Measurements from ENCODE around the gene SLC25A6. TPM values are rescaled to one million over a fixed set of nuclear protein-coding genes. Genes with fewer than 3 reads are reported as not detected.

Gene SLC25A6
- polyA plus RNA-seq, 1 experiment: 273 TPM

DNA sequence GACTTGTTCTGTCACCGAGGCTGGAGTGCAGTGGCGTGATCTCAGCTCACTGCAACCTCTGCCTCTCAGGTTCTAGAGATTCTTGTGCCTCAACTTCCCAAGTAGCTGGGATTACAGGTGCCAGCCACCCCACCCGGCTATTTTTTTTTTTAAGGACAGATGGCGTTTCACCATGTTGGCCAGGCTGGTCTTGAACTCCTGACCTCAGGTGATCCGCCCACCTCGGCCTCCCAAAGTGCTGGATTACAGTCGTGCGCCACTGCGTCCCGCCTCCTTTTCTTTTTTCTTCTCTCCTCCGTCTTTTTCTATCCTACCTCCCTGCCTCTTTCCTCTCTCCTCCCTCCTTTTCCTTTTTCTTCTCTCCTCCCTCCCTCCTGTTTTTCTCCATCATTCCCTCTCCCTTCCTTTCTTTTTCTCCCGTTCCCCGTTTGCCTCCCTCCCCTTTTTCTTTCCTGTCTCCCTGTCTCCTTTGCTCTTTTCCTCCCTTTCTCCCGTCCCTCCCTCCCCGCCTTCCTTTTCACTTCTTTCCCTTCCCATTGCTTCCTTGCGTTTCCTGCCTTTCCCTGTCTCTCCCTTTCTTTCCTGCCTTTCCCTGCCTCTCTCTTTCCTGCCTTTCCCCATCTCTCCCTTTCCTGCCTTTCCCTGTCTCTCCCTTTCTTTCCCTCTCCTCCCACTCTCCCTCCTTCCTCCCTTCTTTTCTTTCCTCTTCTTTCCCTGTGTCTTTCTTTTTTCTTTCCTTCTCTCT is 2.1 kb upstream of the SLC25A6 start:
- Histone ChIP-seq H3K27ac (ENCODE audit: low read depth, low read length) (peak overlapping the region; percentile 11), H3K27me3 (ENCODE audit: control insufficient read depth, insufficient read depth, low read length) (no peaks in the 10 kb centered on the region), H3K9me3 (ENCODE audit: control insufficient read depth, insufficient read depth, low read length) (no peaks in the 10 kb centered on the region; the same call in 1 of the 2 replicates), H3K4me3 (ENCODE audit: low read depth, low read length) (no peak overlapping the region; the same call in 1 of the 2 replicates)
- ChIA-PET CTCF (no interaction called here), POLR2A (no interaction called here)
- DNase-seq (ENCODE audit: low read depth, low spot score): no peak
- TF ChIP-seq, protein P1, sequence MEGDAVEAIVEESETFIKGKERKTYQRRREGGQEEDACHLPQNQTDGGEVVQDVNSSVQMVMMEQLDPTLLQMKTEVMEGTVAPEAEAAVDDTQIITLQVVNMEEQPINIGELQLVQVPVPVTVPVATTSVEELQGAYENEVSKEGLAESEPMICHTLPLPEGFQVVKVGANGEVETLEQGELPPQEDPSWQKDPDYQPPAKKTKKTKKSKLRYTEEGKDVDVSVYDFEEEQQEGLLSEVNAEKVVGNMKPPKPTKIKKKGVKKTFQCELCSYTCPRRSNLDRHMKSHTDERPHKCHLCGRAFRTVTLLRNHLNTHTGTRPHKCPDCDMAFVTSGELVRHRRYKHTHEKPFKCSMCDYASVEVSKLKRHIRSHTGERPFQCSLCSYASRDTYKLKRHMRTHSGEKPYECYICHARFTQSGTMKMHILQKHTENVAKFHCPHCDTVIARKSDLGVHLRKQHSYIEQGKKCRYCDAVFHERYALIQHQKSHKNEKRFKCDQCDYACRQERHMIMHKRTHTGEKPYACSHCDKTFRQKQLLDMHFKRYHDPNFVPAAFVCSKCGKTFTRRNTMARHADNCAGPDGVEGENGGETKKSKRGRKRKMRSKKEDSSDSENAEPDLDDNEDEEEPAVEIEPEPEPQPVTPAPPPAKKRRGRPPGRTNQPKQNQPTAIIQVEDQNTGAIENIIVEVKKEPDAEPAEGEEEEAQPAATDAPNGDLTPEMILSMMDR (IDR thresholded peaks at IDR 0.05; ENCODE audit: low read depth, low read length): no peak

DNA sequence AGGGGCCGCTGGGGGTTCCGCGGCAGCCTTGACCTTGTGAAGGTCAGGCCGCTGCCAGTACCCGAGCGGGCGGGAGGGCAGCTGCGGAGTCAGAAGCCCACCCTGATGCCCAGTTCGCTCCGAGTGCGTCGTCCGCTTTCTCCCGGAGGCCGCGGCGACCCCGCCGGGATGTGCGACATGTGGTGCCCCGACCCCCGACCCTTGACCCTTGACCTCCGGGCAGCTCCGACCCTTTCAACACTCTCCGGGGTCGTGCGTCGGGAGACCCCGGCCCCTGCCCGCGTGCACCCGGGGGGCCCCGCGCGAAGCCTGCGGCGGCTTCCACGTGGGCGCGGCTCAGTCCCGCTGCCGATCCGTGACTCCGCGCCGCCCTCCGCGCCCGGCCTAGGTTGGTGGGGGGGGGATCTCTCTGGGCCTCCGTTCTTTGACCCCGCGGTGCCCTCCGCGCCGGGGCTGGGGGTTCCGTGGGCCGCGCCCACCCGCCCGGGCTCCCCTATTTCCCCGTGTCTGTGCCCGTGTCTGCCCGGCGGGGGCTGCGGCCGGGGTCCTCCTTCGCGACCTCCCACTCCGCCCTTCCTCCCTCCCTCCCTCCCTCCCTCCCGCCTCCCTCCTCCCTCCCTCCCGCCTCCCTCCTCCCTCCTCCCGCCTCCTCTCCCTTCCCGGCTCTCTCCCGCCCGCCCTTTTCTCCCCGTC is 609 bp upstream of the SLC25A6 start:
- TF ChIP-seq, protein P1 (IDR thresholded peaks at IDR 0.05; ENCODE audit: low read depth, low read length): no peak
- DNase-seq (ENCODE audit: low read depth, low spot score): peak; percentile 15
- POLR2A ChIA-PET: no interaction called here
- Histone ChIP-seq H3K27me3 (ENCODE audit: control insufficient read depth, insufficient read depth, low read length) (no peaks in the 10 kb centered on the region), H3K9me3 (ENCODE audit: control insufficient read depth, insufficient read depth, low read length) (no peaks in the 10 kb centered on the region; the same call in 1 of the 2 replicates), H3K4me3 (ENCODE audit: low read depth, low read length) (peak overlapping the region; percentile 83), H3K27ac (ENCODE audit: low read depth, low read length) (peak overlapping the region; percentile 75)
- CTCF ChIA-PET: no interaction called here

DNA sequence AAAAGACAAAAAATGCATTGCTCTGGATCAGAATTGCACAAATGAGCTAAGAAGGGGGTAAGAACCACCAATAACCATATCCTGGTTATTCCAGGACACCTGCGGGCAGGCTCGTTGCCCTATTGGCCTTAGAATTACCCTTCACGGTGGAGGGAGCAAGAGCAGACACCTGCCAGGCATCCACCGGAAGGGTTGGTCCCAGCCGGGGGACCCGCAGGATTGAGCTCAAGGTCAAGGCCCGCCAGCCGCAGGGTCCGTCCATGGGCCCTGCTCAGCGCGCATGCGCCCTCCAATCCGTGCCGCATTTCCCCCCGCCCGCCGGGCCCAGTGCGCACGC is 575 bp downstream of the SLC25A6 start:
- peak overlapping the region; percentile 100 for H3K4me3 ChIP-seq (ENCODE audit: low read depth, low read length)
- no peaks in the 10 kb centered on the region; the same call in 1 of the 2 replicates for H3K9me3 ChIP-seq (ENCODE audit: control insufficient read depth, insufficient read depth, low read length)
- TF ChIP-seq, protein P1 (IDR thresholded peaks at IDR 0.05; ENCODE audit: low read depth, low read length): no peak
- DNase-seq (ENCODE audit: low read depth, low spot score): no peak
- H3K27me3 ChIP-seq (ENCODE audit: control insufficient read depth, insufficient read depth, low read length): no peaks in the 10 kb centered on the region
- POLR2A ChIA-PET: no interaction called here
- H3K27ac ChIP-seq (ENCODE audit: low read depth, low read length): peak overlapping the region; percentile 21
- CTCF ChIA-PET: no interaction called here

GRCh38 chrX:1390621-1391369 is 1.1 kb downstream of the SLC25A6 start:
- CTCF ChIA-PET: no interaction called here
- H3K9me3 ChIP-seq (ENCODE audit: control insufficient read depth, insufficient read depth, low read length): no peaks in the 10 kb centered on the region; the same call in 1 of the 2 replicates
- peak overlapping the region; percentile 21 for H3K27ac ChIP-seq (ENCODE audit: low read depth, low read length)
- H3K27me3 ChIP-seq (ENCODE audit: control insufficient read depth, insufficient read depth, low read length): no peaks in the 10 kb centered on the region
- H3K4me3 ChIP-seq (ENCODE audit: low read depth, low read length): peak overlapping the region; percentile 100
- no peak for DNase-seq (ENCODE audit: low read depth, low spot score)
- TF ChIP-seq, protein P1 (IDR thresholded peaks at IDR 0.05; ENCODE audit: low read depth, low read length): no peak
- POLR2A ChIA-PET: no interaction called here

DNA sequence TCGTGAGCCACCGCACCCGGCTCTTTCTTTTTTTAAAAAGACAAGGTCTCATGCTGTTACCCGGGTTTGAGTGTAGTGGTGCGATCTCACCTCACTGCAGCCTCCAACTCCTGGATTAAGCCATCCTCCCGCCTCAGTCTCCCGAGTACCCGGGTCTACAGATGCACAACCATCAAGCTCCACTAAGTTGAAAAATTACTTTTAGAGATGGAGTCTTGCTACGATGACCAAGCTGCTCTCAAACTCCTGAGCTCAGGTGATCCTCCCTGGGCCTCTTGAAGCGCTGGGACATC is 2.0 kb downstream of the SLC25A6 start:
- TF ChIP-seq, protein P1 (IDR thresholded peaks at IDR 0.05; ENCODE audit: low read depth, low read length): no peak
- ChIA-PET CTCF (no interaction called here), POLR2A (no interaction called here)
- no peaks in the 10 kb centered on the region; the same call in 1 of the 2 replicates for H3K9me3 ChIP-seq (ENCODE audit: control insufficient read depth, insufficient read depth, low read length)
- H3K27me3 ChIP-seq (ENCODE audit: control insufficient read depth, insufficient read depth, low read length): no peaks in the 10 kb centered on the region
- H3K4me3 ChIP-seq (ENCODE audit: low read depth, low read length): no peak overlapping the region
- H3K27ac ChIP-seq (ENCODE audit: low read depth, low read length): no peak overlapping the region
- DNase-seq (ENCODE audit: low read depth, low spot score): no peak
